Measurements from ENCODE around the gene PLBD2.

Gene PLBD2

GRCh38 chr12:113322343-113322742 is 36.0 kb upstream of the PLBD2 start:
- H3K9me3 ChIP-seq (ENCODE audit: control insufficient read depth in 2 of 2, low read length in 2 of 2): no peaks in the 10 kb centered on the region
- peaks cover 0 to 2% of the 10 kb centered on the region in 2 donors for H3K4me1 ChIP-seq (ENCODE audit: control insufficient read depth in 2 of 2, insufficient read depth in 2 of 2, low read length in 2 of 2)
- H3K27me3 ChIP-seq (ENCODE audit: control insufficient read depth in 2 of 2, insufficient read depth in 2 of 2, low read length in 2 of 2): no peaks in the 10 kb centered on the region
- H3K36me3 ChIP-seq (ENCODE audit: control insufficient read depth in 2 of 2, insufficient read depth in 2 of 2, low read length in 2 of 2): peaks cover 28 to 45% of the 10 kb centered on the region in 2 donors
- no peak overlapping the region for H3K4me3 ChIP-seq (ENCODE audit: low read length in 2 of 2)
- no peak overlapping the region for H3K9ac ChIP-seq (ENCODE audit: low read depth in 1 of 2, low read length in 2 of 2)
- no peak overlapping the region for H3K27ac ChIP-seq (ENCODE audit: low read depth in 2 of 2, low read length in 2 of 2)

GRCh38 chr12:113325916-113326315 is 32.5 kb upstream of the PLBD2 start:
- Histone ChIP-seq H3K9ac (ENCODE audit: low read depth in 1 of 2, low read length in 2 of 2) (no peak overlapping the region), H3K27ac (ENCODE audit: low read depth in 2 of 2, low read length in 2 of 2) (no peak overlapping the region), H3K36me3 (ENCODE audit: control insufficient read depth in 2 of 2, insufficient read depth in 2 of 2, low read length in 2 of 2) (peaks cover 21 to 28% of the 10 kb centered on the region in 2 donors), H3K4me1 (ENCODE audit: control insufficient read depth in 2 of 2, insufficient read depth in 2 of 2, low read length in 2 of 2) (peaks cover 0 to 2% of the 10 kb centered on the region in 2 donors), H3K4me3 (ENCODE audit: low read length in 2 of 2) (no peak overlapping the region), H3K27me3 (ENCODE audit: control insufficient read depth in 2 of 2, insufficient read depth in 2 of 2, low read length in 2 of 2) (no peaks in the 10 kb centered on the region), H3K9me3 (ENCODE audit: control insufficient read depth in 2 of 2, low read length in 2 of 2) (no peaks in the 10 kb centered on the region)

- Histone ChIP-seq H3K9ac (ENCODE audit: low read depth in 1 of 2, low read length in 2 of 2) (no peak overlapping the region), H3K9me3 (ENCODE audit: control insufficient read depth in 2 of 2, low read length in 2 of 2) (no peaks in the 10 kb centered on the region), H3K4me1 (ENCODE audit: control insufficient read depth in 2 of 2, insufficient read depth in 2 of 2, low read length in 2 of 2) (peaks cover 0 to 2% of the 10 kb centered on the region in 2 donors), H3K4me3 (ENCODE audit: low read length in 2 of 2) (no peak overlapping the region), H3K27ac (ENCODE audit: low read depth in 2 of 2, low read length in 2 of 2) (peak overlapping the region in 1 of 2 donors; percentile 9), H3K27me3 (ENCODE audit: control insufficient read depth in 2 of 2, insufficient read depth in 2 of 2, low read length in 2 of 2) (no peaks in the 10 kb centered on the region), H3K36me3 (ENCODE audit: control insufficient read depth in 2 of 2, insufficient read depth in 2 of 2, low read length in 2 of 2) (peaks cover 19 to 26% of the 10 kb centered on the region in 2 donors)
Measured at GRCh38 chr12:113326775-113327395, 31.5 kb upstream of the PLBD2 start.

- no peak overlapping the region for H3K27ac ChIP-seq (ENCODE audit: low read depth in 2 of 2, low read length in 2 of 2)
- no peaks in the 10 kb centered on the region for H3K27me3 ChIP-seq (ENCODE audit: control insufficient read depth in 2 of 2, insufficient read depth in 2 of 2, low read length in 2 of 2)
- no peak overlapping the region for H3K4me3 ChIP-seq (ENCODE audit: low read length in 2 of 2)
- H3K36me3 ChIP-seq (ENCODE audit: control insufficient read depth in 2 of 2, insufficient read depth in 2 of 2, low read length in 2 of 2): peaks cover 21 to 22% of the 10 kb centered on the region in 2 donors
- no peak overlapping the region for H3K9ac ChIP-seq (ENCODE audit: low read depth in 1 of 2, low read length in 2 of 2)
- H3K9me3 ChIP-seq (ENCODE audit: control insufficient read depth in 2 of 2, low read length in 2 of 2): no peaks in the 10 kb centered on the region
- H3K4me1 ChIP-seq (ENCODE audit: control insufficient read depth in 2 of 2, insufficient read depth in 2 of 2, low read length in 2 of 2): peaks cover 0 to 9% of the 10 kb centered on the region in 2 donors
Measured at GRCh38 chr12:113328368-113328889, 30.0 kb upstream of the PLBD2 start.

- Histone ChIP-seq H3K9ac (ENCODE audit: low read depth in 1 of 2, low read length in 2 of 2) (no peak overlapping the region), H3K4me1 (ENCODE audit: control insufficient read depth in 2 of 2, insufficient read depth in 2 of 2, low read length in 2 of 2) (peaks cover 2 to 14% of the 10 kb centered on the region in 2 donors), H3K36me3 (ENCODE audit: control insufficient read depth in 2 of 2, insufficient read depth in 2 of 2, low read length in 2 of 2) (peaks cover 21 to 22% of the 10 kb centered on the region in 2 donors), H3K4me3 (ENCODE audit: low read length in 2 of 2) (no peak overlapping the region), H3K27ac (ENCODE audit: low read depth in 2 of 2, low read length in 2 of 2) (no peak overlapping the region), H3K9me3 (ENCODE audit: control insufficient read depth in 2 of 2, low read length in 2 of 2) (no peaks in the 10 kb centered on the region), H3K27me3 (ENCODE audit: control insufficient read depth in 2 of 2, insufficient read depth in 2 of 2, low read length in 2 of 2) (no peaks in the 10 kb centered on the region)
Measured at GRCh38 chr12:113329022-113329790, 29.2 kb upstream of the PLBD2 start.

GRCh38 chr12:113329791-113330417 is 28.5 kb upstream of the PLBD2 start:
- H3K9me3 ChIP-seq (ENCODE audit: control insufficient read depth in 2 of 2, low read length in 2 of 2): no peaks in the 10 kb centered on the region
- peaks cover 5 to 16% of the 10 kb centered on the region in 2 donors for H3K4me1 ChIP-seq (ENCODE audit: control insufficient read depth in 2 of 2, insufficient read depth in 2 of 2, low read length in 2 of 2)
- no peak overlapping the region for H3K27ac ChIP-seq (ENCODE audit: low read depth in 2 of 2, low read length in 2 of 2)
- no peaks in the 10 kb centered on the region for H3K27me3 ChIP-seq (ENCODE audit: control insufficient read depth in 2 of 2, insufficient read depth in 2 of 2, low read length in 2 of 2)
- H3K36me3 ChIP-seq (ENCODE audit: control insufficient read depth in 2 of 2, insufficient read depth in 2 of 2, low read length in 2 of 2): peaks cover 21 to 22% of the 10 kb centered on the region in 2 donors
- no peak overlapping the region for H3K9ac ChIP-seq (ENCODE audit: low read depth in 1 of 2, low read length in 2 of 2)
- no peak overlapping the region for H3K4me3 ChIP-seq (ENCODE audit: low read length in 2 of 2)

GRCh38 chr12:113330505-113330904 is 27.9 kb upstream of the PLBD2 start:
- Histone ChIP-seq H3K4me3 (ENCODE audit: low read length in 2 of 2) (no peak overlapping the region), H3K9ac (ENCODE audit: low read depth in 1 of 2, low read length in 2 of 2) (no peak overlapping the region), H3K4me1 (ENCODE audit: control insufficient read depth in 2 of 2, insufficient read depth in 2 of 2, low read length in 2 of 2) (peaks cover 9 to 16% of the 10 kb centered on the region in 2 donors), H3K27me3 (ENCODE audit: control insufficient read depth in 2 of 2, insufficient read depth in 2 of 2, low read length in 2 of 2) (no peaks in the 10 kb centered on the region), H3K9me3 (ENCODE audit: control insufficient read depth in 2 of 2, low read length in 2 of 2) (no peaks in the 10 kb centered on the region), H3K27ac (ENCODE audit: low read depth in 2 of 2, low read length in 2 of 2) (no peak overlapping the region), H3K36me3 (ENCODE audit: control insufficient read depth in 2 of 2, insufficient read depth in 2 of 2, low read length in 2 of 2) (peaks cover 21 to 22% of the 10 kb centered on the region in 2 donors)

- peaks cover 9 to 14% of the 10 kb centered on the region in 2 donors for H3K4me1 ChIP-seq (ENCODE audit: control insufficient read depth in 2 of 2, insufficient read depth in 2 of 2, low read length in 2 of 2)
- H3K27ac ChIP-seq (ENCODE audit: low read depth in 2 of 2, low read length in 2 of 2): peak overlapping the region; percentile 1 to 9
- H3K27me3 ChIP-seq (ENCODE audit: control insufficient read depth in 2 of 2, insufficient read depth in 2 of 2, low read length in 2 of 2): no peaks in the 10 kb centered on the region
- H3K9me3 ChIP-seq (ENCODE audit: control insufficient read depth in 2 of 2, low read length in 2 of 2): no peaks in the 10 kb centered on the region
- peaks cover 21 to 22% of the 10 kb centered on the region in 2 donors for H3K36me3 ChIP-seq (ENCODE audit: control insufficient read depth in 2 of 2, insufficient read depth in 2 of 2, low read length in 2 of 2)
- H3K9ac ChIP-seq (ENCODE audit: low read depth in 1 of 2, low read length in 2 of 2): no peak overlapping the region
- H3K4me3 ChIP-seq (ENCODE audit: low read length in 2 of 2): peak overlapping the region; percentile 28 to 60
Measured at GRCh38 chr12:113332688-113333417, 25.5 kb upstream of the PLBD2 start.

GRCh38 chr12:113333418-113333750 is 25.0 kb upstream of the PLBD2 start:
- Histone ChIP-seq H3K36me3 (ENCODE audit: control insufficient read depth in 2 of 2, insufficient read depth in 2 of 2, low read length in 2 of 2) (peaks cover 21 to 22% of the 10 kb centered on the region in 2 donors), H3K4me3 (ENCODE audit: low read length in 2 of 2) (peak overlapping the region; percentile 28 to 84), H3K4me1 (ENCODE audit: control insufficient read depth in 2 of 2, insufficient read depth in 2 of 2, low read length in 2 of 2) (peaks cover 9 to 14% of the 10 kb centered on the region in 2 donors), H3K9me3 (ENCODE audit: control insufficient read depth in 2 of 2, low read length in 2 of 2) (no peaks in the 10 kb centered on the region), H3K27me3 (ENCODE audit: control insufficient read depth in 2 of 2, insufficient read depth in 2 of 2, low read length in 2 of 2) (no peaks in the 10 kb centered on the region), H3K27ac (ENCODE audit: low read depth in 2 of 2, low read length in 2 of 2) (peak overlapping the region; percentile 1 to 9), H3K9ac (ENCODE audit: low read depth in 1 of 2, low read length in 2 of 2) (peak overlapping the region; percentile 91 to 94)
